GM19238 (cell line): ENCODE measurements around the gene MELTF.

ENCODE experiments used
- DNase-seq: peaks from one replicate; pipeline ENCODE4 v3.0.0; 2011; ENCODE audit warnings: low spot score; ENCODE audit not compliant: insufficient read length

Gene MELTF

GRCh38 chr3:196995027-196995426, 34.6 kb downstream of the MELTF start:
- DNase-seq, result no peak

GRCh38 chr3:196994056-196994455, 35.6 kb downstream of the MELTF start:
- DNase-seq, result no peak

- DNase-seq, result no peak
Measured at GRCh38 chr3:196992461-196993065, 37.1 kb downstream of the MELTF start.

GRCh38 chr3:196991581-196992460, 37.8 kb downstream of the MELTF start:
- no peak for DNase-seq

GRCh38 chr3:196990601-196991007, 39.0 kb downstream of the MELTF start:
- no peak for DNase-seq

- DNase-seq, result no peak
Measured at GRCh38 chr3:196989721-196990262, 39.8 kb downstream of the MELTF start.

- DNase-seq, result no peak
Measured at GRCh38 chr3:196988241-196989029, 41.2 kb downstream of the MELTF start.

- DNase-seq, result no peak
Measured at GRCh38 chr3:196987022-196987421, 42.6 kb downstream of the MELTF start.

GRCh38 chr3:196985954-196986885, 43.4 kb downstream of the MELTF start:
- DNase-seq, result no peak

GRCh38 chr3:196985298-196985697, 44.3 kb downstream of the MELTF start:
- DNase-seq, result no peak

- DNase-seq, result no peak
Measured at GRCh38 chr3:196983186-196983585, 46.4 kb downstream of the MELTF start.

- no peak for DNase-seq
Measured at GRCh38 chr3:196981657-196982056, 48.0 kb downstream of the MELTF start.

GRCh38 chr3:196979545-196979944, 50.1 kb downstream of the MELTF start:
- DNase-seq, result no peak

- no peak for DNase-seq
Measured at GRCh38 chr3:196976941-196977340, 52.7 kb downstream of the MELTF start.

- DNase-seq, result no peak
Measured at GRCh38 chr3:196975349-196975748, 54.3 kb downstream of the MELTF start.

GRCh38 chr3:196974661-196975060, 55.0 kb downstream of the MELTF start:
- DNase-seq, result no peak

- DNase-seq, result no peak
Measured at GRCh38 chr3:196971094-196971698, 58.4 kb downstream of the MELTF start.

GRCh38 chr3:196970547-196971093, 59.0 kb downstream of the MELTF start:
- DNase-seq, result no peak

- DNase-seq, result peak; percentile 82
Measured at GRCh38 chr3:196969660-196970546, 59.7 kb downstream of the MELTF start.
